ENCODE results near the gene TMSB4X.
"Not testable (repeated sequence)": the region's sequence is repeated elsewhere in the genome, so short reads cannot be mapped to it uniquely, and the experiment has no call there.

TMSB4X gene

DNA sequence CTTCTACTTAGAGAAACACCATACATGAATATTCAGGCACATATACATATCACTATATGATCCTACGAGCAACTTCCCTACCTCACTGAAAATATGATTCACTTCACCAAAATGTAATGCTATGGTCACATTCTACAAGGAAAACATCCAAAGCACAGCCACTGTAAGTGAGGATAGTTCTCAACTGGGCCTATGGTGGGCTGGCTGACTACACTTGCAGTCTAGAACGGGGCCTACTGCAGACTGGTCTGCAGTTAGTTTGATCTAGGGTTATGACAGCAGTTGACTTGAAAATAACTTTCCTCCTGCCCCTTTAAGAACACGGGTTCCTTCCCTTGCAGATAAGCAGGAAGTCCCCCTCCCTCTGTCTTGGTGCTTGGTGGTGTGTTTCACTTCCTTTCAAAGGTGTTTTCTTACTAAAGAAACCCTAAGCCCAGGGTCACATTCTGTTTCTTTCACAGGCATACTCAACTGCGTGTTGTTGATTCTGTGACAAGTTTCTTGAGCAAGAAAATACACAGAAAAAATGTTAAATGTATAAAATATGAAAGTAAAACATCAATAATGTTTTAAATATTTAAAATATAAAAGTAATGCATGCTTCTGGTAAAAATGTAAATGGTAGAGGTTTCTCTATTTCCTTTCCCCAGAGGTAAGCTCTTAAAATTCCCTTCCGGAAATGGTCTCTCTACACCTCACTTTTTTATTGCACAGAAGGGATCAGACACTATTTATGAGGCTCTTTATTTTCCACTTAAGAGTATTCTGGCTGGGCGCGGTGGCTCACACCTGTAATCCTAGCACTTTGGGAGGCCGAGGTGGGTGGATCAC lies 18.0 kb upstream of the TMSB4X start:
- Histone ChIP-seq H3K9ac (ENCODE audit: low read depth, low read length) (no peak overlapping the region), H3K27me3 (ENCODE audit: control insufficient read depth, insufficient read depth, low read length) (no peaks in the 10 kb centered on the region), H3K9me3 (ENCODE audit: control insufficient read depth, insufficient read depth, low read length) (peaks cover under 1% of the 10 kb centered on the region), H3K4me3 (ENCODE audit: low read depth, low read length) (no peak overlapping the region), H3K36me3 (ENCODE audit: control insufficient read depth, insufficient read depth, low read length) (no peaks in the 10 kb centered on the region), H3K4me1 (ENCODE audit: control insufficient read depth, insufficient read depth, low read length) (no peaks in the 10 kb centered on the region)

DNA sequence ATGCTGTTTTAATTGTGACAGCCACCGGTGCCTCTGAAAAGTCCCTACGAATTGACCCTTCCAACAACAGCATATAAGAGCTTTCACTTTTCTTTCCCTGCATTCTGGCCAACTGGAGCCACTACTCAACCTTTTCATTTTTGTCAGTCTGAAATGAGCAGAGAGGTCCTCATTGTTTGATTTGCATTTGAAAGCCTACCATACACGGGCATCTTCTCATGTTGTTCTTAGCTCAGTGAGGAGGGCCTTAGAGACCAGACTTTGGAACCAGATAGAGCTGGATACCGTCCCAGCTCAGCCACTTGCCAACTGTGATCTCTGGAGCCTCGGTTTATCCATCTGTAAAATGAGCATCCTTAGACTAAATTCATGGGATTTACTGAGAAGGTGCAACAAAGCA lies 16.9 kb upstream of the TMSB4X start:
- Histone ChIP-seq H3K9ac (ENCODE audit: low read depth, low read length) (no peak overlapping the region), H3K4me3 (ENCODE audit: low read depth, low read length) (no peak overlapping the region), H3K9me3 (ENCODE audit: control insufficient read depth, insufficient read depth, low read length) (peaks cover 6% of the 10 kb centered on the region), H3K4me1 (ENCODE audit: control insufficient read depth, insufficient read depth, low read length) (no peaks in the 10 kb centered on the region), H3K36me3 (ENCODE audit: control insufficient read depth, insufficient read depth, low read length) (no peaks in the 10 kb centered on the region), H3K27me3 (ENCODE audit: control insufficient read depth, insufficient read depth, low read length) (no peaks in the 10 kb centered on the region)

DNA sequence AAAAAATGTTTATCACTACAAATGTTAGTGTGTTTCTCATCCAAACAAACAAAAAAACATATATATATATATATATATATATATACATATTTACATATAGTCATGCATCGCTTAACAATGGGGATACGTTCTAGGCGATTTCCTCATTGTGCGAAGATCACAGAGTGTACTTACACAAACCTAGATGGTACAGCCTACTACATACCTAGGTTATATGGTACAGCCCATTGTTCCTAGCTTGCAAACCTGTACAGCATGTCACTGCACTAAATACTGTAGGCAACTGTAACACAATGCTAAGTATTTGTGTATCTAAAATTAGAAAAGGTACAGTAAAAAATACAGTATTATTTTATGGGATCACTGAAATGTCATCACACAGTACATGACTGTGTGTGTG lies 16.4 kb upstream of the TMSB4X start:
- no peak overlapping the region for H3K9ac ChIP-seq (ENCODE audit: low read depth, low read length)
- H3K27me3 ChIP-seq (ENCODE audit: control insufficient read depth, insufficient read depth, low read length), result no peaks in the 10 kb centered on the region
- H3K9me3 ChIP-seq (ENCODE audit: control insufficient read depth, insufficient read depth, low read length), result peaks cover 6% of the 10 kb centered on the region
- no peak overlapping the region for H3K4me3 ChIP-seq (ENCODE audit: low read depth, low read length)
- H3K4me1 ChIP-seq (ENCODE audit: control insufficient read depth, insufficient read depth, low read length), result no peaks in the 10 kb centered on the region
- H3K36me3 ChIP-seq (ENCODE audit: control insufficient read depth, insufficient read depth, low read length), result no peaks in the 10 kb centered on the region

- no peak overlapping the region for H3K9ac ChIP-seq (ENCODE audit: low read depth, low read length)
- no peaks in the 10 kb centered on the region for H3K4me1 ChIP-seq (ENCODE audit: control insufficient read depth, insufficient read depth, low read length)
- peaks cover 6% of the 10 kb centered on the region for H3K9me3 ChIP-seq (ENCODE audit: control insufficient read depth, insufficient read depth, low read length)
- no peak overlapping the region for H3K4me3 ChIP-seq (ENCODE audit: low read depth, low read length)
- H3K36me3 ChIP-seq (ENCODE audit: control insufficient read depth, insufficient read depth, low read length), result no peaks in the 10 kb centered on the region
- H3K27me3 ChIP-seq (ENCODE audit: control insufficient read depth, insufficient read depth, low read length), result no peaks in the 10 kb centered on the region
Observed at GRCh38 chrX:12961196-12961718, 13.7 kb upstream of the TMSB4X start.

DNA sequence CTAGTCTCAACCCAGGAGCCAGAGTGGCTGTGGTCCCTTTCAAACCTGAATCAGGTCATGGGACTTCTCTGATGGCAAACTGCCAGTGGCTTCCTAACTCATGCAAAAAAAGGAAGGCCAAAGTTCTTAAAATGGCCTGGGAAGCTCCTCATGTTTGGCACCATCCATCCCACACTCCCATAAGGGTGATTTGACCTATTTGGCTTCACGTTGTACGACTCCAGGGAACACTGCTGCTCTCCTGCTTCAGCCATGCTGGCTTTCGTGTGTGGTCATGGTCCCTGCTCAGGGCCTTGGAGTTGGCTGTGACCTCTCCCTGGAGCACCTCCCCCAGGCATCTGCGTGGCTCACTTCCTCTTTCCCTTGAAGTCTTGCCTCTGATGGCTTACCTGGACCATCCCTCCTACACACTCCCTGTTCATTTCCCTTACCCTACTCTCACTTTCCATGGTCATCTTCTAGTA lies 12.8 kb upstream of the TMSB4X start:
- Histone ChIP-seq H3K4me3 (ENCODE audit: low read depth, low read length) (no peak overlapping the region), H3K9me3 (ENCODE audit: control insufficient read depth, insufficient read depth, low read length) (peaks cover 6% of the 10 kb centered on the region), H3K27me3 (ENCODE audit: control insufficient read depth, insufficient read depth, low read length) (no peaks in the 10 kb centered on the region), H3K4me1 (ENCODE audit: control insufficient read depth, insufficient read depth, low read length) (no peaks in the 10 kb centered on the region), H3K36me3 (ENCODE audit: control insufficient read depth, insufficient read depth, low read length) (no peaks in the 10 kb centered on the region), H3K9ac (ENCODE audit: low read depth, low read length) (no peak overlapping the region)

GRCh38 chrX:12963210-12963850 lies 11.6 kb upstream of the TMSB4X start:
- not testable (repeated sequence) for H3K4me1 ChIP-seq (ENCODE audit: control insufficient read depth, insufficient read depth, low read length); H3K9ac ChIP-seq (ENCODE audit: low read depth, low read length)

DNA sequence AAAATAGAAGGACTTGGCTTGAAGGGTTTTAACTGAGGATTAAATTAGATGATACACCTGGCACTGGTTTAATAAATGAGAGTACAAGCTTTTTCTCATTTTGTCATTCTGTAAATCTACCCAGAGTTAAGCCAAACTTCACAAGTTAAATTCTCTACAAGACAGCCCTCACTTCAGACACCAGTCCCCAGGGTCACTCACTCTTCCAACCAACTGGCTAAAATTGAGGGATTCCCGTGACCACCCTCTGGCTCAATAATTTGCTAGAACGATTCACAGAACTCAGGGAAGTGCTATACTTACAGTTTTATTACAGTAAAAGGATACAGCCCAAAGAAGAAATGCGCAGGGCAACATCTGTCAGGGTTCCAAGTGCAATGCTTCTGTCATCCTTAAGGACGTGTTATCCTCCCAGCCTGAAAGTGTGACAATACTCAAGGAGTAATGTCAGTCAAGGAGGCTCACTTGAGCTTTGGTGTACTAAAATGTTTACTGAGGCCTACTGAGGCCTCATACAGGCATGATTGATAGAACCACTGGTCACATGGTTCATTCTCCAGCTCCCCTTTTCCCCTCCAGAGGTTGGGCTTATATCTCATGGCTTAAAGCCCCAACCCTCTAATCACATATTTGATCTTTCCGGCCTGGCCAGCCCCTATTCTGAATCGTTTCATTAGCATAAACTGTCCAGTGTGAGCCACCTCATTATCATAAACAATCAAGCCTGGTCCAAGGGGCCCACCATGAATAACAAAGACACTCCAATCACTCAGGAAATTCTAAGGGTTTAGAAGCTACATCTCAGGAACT lies 9.6 kb upstream of the TMSB4X start:
- H3K36me3 ChIP-seq (ENCODE audit: control insufficient read depth, insufficient read depth, low read length), result no peaks in the 10 kb centered on the region
- H3K9me3 ChIP-seq (ENCODE audit: control insufficient read depth, insufficient read depth, low read length), result peaks cover 6% of the 10 kb centered on the region
- no peaks in the 10 kb centered on the region for H3K27me3 ChIP-seq (ENCODE audit: control insufficient read depth, insufficient read depth, low read length)
- H3K4me3 ChIP-seq (ENCODE audit: low read depth, low read length), result no peak overlapping the region
- no peaks in the 10 kb centered on the region for H3K4me1 ChIP-seq (ENCODE audit: control insufficient read depth, insufficient read depth, low read length)
- H3K9ac ChIP-seq (ENCODE audit: low read depth, low read length), result no peak overlapping the region

More at GRCh38 chrX:12963210-12963850, 11.6 kb upstream of the TMSB4X start:
- H3K9me3 ChIP-seq (ENCODE audit: control insufficient read depth, insufficient read depth, low read length); H3K36me3 ChIP-seq (ENCODE audit: control insufficient read depth, insufficient read depth, low read length); H3K27me3 ChIP-seq (ENCODE audit: control insufficient read depth, insufficient read depth, low read length); H3K4me3 ChIP-seq (ENCODE audit: low read depth, low read length): not testable (repeated sequence)

DNA sequence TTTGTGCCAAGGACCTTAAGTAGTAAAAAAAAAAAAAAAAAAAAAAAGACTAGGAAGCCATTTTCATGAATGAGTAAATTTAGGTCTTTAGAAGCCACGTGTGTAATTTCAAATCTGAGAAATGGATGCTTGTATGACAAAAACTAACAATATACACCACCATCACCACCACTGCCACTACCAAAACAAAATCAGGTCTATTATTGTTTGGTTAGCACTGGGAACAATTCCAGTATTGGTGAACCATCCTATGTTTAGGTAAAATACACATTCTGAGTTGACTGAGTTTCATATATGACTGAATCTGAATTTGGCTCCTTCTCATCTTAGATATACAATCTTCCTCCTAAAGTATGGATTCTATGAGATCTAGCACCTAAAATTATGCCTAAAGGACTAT lies 8.8 kb upstream of the TMSB4X start:
- H3K9me3 ChIP-seq (ENCODE audit: control insufficient read depth, insufficient read depth, low read length), result peaks cover 6% of the 10 kb centered on the region
- peaks cover 5% of the 10 kb centered on the region for H3K4me1 ChIP-seq (ENCODE audit: control insufficient read depth, insufficient read depth, low read length)
- H3K27me3 ChIP-seq (ENCODE audit: control insufficient read depth, insufficient read depth, low read length), result no peaks in the 10 kb centered on the region
- H3K4me3 ChIP-seq (ENCODE audit: low read depth, low read length), result no peak overlapping the region
- H3K9ac ChIP-seq (ENCODE audit: low read depth, low read length), result no peak overlapping the region
- no peaks in the 10 kb centered on the region for H3K36me3 ChIP-seq (ENCODE audit: control insufficient read depth, insufficient read depth, low read length)

GRCh38 chrX:12967711-12968465 lies 7.0 kb upstream of the TMSB4X start:
- Histone ChIP-seq H3K9me3 (ENCODE audit: control insufficient read depth, insufficient read depth, low read length) (no peaks in the 10 kb centered on the region), H3K36me3 (ENCODE audit: control insufficient read depth, insufficient read depth, low read length) (no peaks in the 10 kb centered on the region), H3K27me3 (ENCODE audit: control insufficient read depth, insufficient read depth, low read length) (no peaks in the 10 kb centered on the region), H3K4me3 (ENCODE audit: low read depth, low read length) (no peak overlapping the region), H3K4me1 (ENCODE audit: control insufficient read depth, insufficient read depth, low read length) (peaks cover 7% of the 10 kb centered on the region), H3K9ac (ENCODE audit: low read depth, low read length) (no peak overlapping the region)

DNA sequence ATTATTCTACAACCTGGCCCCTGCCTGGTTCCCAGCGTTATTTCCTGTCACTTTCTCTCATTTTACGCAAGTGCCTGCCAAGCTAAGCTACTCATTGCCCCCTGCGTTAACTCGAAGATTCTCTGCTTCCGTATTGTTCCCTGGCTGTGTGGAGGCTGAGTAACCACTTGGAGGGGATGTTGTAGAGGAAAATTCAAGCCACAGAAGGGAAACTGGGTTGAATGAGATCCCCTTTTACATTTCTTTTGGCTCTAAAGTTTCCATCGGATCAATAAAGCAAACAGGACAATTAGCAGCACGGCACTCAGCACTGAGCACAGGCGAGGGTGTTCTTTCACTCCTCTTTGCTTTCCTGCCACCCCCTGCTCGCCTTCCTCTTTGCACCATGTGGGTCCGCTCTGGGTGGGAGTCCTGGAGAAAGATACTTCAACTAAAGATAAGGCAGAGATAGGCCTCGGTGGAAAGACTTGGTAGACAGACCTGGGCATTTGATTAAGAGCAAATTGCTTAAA lies 4.2 kb upstream of the TMSB4X start:
- Histone ChIP-seq H3K27me3 (ENCODE audit: control insufficient read depth, insufficient read depth, low read length) (no peaks in the 10 kb centered on the region), H3K9me3 (ENCODE audit: control insufficient read depth, insufficient read depth, low read length) (no peaks in the 10 kb centered on the region), H3K36me3 (ENCODE audit: control insufficient read depth, insufficient read depth, low read length) (peaks cover 6% of the 10 kb centered on the region), H3K4me3 (ENCODE audit: low read depth, low read length) (no peak overlapping the region), H3K9ac (ENCODE audit: low read depth, low read length) (no peak overlapping the region), H3K4me1 (ENCODE audit: control insufficient read depth, insufficient read depth, low read length) (peaks cover 11% of the 10 kb centered on the region)
